ENCODE results near the gene PKD2. TPM values are rescaled to one million over a fixed set of nuclear protein-coding genes. Genes with fewer than 3 reads are reported as not detected.

PKD2 gene
- polyA plus RNA-seq, 1 of the 3 experiments (the other 2 are of a cell fraction), result 44.6 TPM

GRCh38 chr4:88080626-88081025, 73.2 kb downstream of the PKD2 start:
- H3K9me2 ChIP-seq, result no peaks in the 10 kb centered on the region
- H3K27ac ChIP-seq (ENCODE audit: low read depth in 2 of 2, low read length in 1 of 2), result no peak overlapping the region
- no peaks in the 10 kb centered on the region for H3K9me3 ChIP-seq
- no peak overlapping the region for H2AFZ ChIP-seq (ENCODE audit: low read depth)
- no peaks in the 10 kb centered on the region for H4K20me1 ChIP-seq (ENCODE audit: insufficient read depth)
- H3K27me3 ChIP-seq (ENCODE audit: insufficient read depth), result no peaks in the 10 kb centered on the region
- no peaks in the 10 kb centered on the region for H3K79me2 ChIP-seq (ENCODE audit: insufficient read depth)
- WGBS (ENCODE audit: low lambda C conversion rate), result 95% methylated on average over 1 of the region's 1 CpG
- no peak overlapping the region for H3K9ac ChIP-seq
- no peak for DNase-seq
- no peak overlapping the region for H3K4me2 ChIP-seq
- H3K36me3 ChIP-seq (replicated peaks in 1 of 2; ENCODE audit: control insufficient read depth in 1 of 2, insufficient read depth in 2 of 2, low read length in 1 of 2), result peaks cover 28 to 32% of the 10 kb centered on the region in 2 experiments
- ChIA-PET CTCF (interaction anchor here (1.2 kb wide), 1 partner anchor 47 kb away, joined by 3 read pairs; no protein-coding TSS in a partner anchor), POLR2A (no interaction called here)
- H3K4me1 ChIP-seq (ENCODE audit: control insufficient read depth in 1 of 2, insufficient read depth in 2 of 2, low read depth in 1 of 2, low read length in 1 of 2), result no peaks in the 10 kb centered on the region
- TF ChIP-seq ZBTB33 (IDR thresholded peaks at IDR 0.05; ENCODE audit: borderline replicate concordance, low read depth) (no peak), FOXM1 (IDR thresholded peaks at IDR 0.05; ENCODE audit: low read depth) (no peak), RCOR1 (IDR thresholded peaks at IDR 0.05; ENCODE audit: low read length) (no peak), YY1 (IDR thresholded peaks at IDR 0.05; ENCODE audit: low read depth) (no peak), CTCF (IDR thresholded peaks at IDR 0.05) (no peak), FOXJ3 (CRISPR knock-in tag; IDR thresholded peaks at IDR 0.05) (no peak), RXRA (IDR thresholded peaks at IDR 0.05; ENCODE audit: borderline replicate concordance, low read depth) (no peak), USF2 (IDR thresholded peaks at IDR 0.05; ENCODE audit: borderline replicate concordance, low read depth, low read length) (no peak), FOSL2 (IDR thresholded peaks at IDR 0.05; ENCODE audit: borderline replicate concordance, low read depth) (no peak), REST (IDR thresholded peaks at IDR 0.05; ENCODE audit: low read depth, low read length) (no peak), SIN3A (IDR thresholded peaks at IDR 0.05; ENCODE audit: borderline replicate concordance, low read depth, low read length) (no peak), MEF2A (IDR thresholded peaks at IDR 0.05; ENCODE audit: borderline replicate concordance, low read depth) (no peak), MAX (IDR thresholded peaks at IDR 0.05; ENCODE audit: low read depth) (no peak), JUND (IDR thresholded peaks at IDR 0.05) (no peak), NFIC (IDR thresholded peaks at IDR 0.05; ENCODE audit: borderline replicate concordance) (no peak), USF1 (IDR thresholded peaks at IDR 0.05; ENCODE audit: borderline replicate concordance, low read depth) (no peak), IRF3 (IDR thresholded peaks at IDR 0.05; ENCODE audit: low read depth, low read length) (no peak), TAF1 (IDR thresholded peaks at IDR 0.05; ENCODE audit: borderline replicate concordance, low read depth, low read length) (no peak)
- no peaks in the 10 kb centered on the region for H3F3A ChIP-seq (replicated peaks; ENCODE audit: insufficient read depth)
- H3K4me3 ChIP-seq (ENCODE audit: low read depth in 2 of 2, low read length in 1 of 2), result no peak overlapping the region

Measured in SK-N-SH (cell line).